SK-N-SH (cell line): ENCODE measurements around the gene MGAT5B. TPM values are rescaled to one million over a fixed set of nuclear protein-coding genes. Genes with fewer than 3 reads are reported as not detected.
"Not testable (repeated sequence)": the region's sequence is repeated elsewhere in the genome, so short reads cannot be mapped to it uniquely, and the experiment has no call there.

Source experiments
- CTCF ChIA-PET: fragments of 300-600, 350-600 bp; formaldehyde crosslinking; extraction: SDS; loops from one replicate; lab custom pipeline; 2021; lab: Yijun Ruan, JAX
- POLR2A ChIA-PET: fragments of 350-600 bp; sonication (Branson Sonifier 250); formaldehyde crosslinking; extraction: SDS; loops from one replicate; lab custom pipeline; 2020; ENCODE audit warnings: antibody characterized with exemption, inconsistent platforms; lab: Yijun Ruan, JAX
- DNase-seq: peaks from one replicate; pipeline ENCODE4 v3.0.0; 2012
- H2AFZ ChIP-seq: fragments of 200-600 bp; sonication (generic); 2 replicates; pipeline ENCODE4 v1.8.1; 2016; ENCODE audit warnings: antibody characterized with exemption, mild to moderate bottlenecking, low read depth
- H3F3A ChIP-seq: fragments of 200-600 bp; sonication (generic); replicated peaks from 2 replicates; pipeline ENCODE3; 2016; ENCODE audit warnings: antibody characterized with exemption, mild to moderate bottlenecking; ENCODE audit not compliant: insufficient read depth
- H3K27ac ChIP-seq, 2 experiments: fragments of 200-500 bp in 1 of 2; fragments of 200-600 bp in 1 of 2; sonication (Bioruptor generic) in 1 of 2; sonication (generic), shearing (Covaris generic) in 1 of 2; 2 replicates each; pipeline versions ENCODE4 v1.5.1 to v1.6.1; 2014 to 2016; ENCODE audit warnings: low read depth in 2 of 2, inconsistent platforms in 1 of 2, low read length in 1 of 2, mild to moderate bottlenecking in 1 of 2, mixed read lengths in 1 of 2
- H3K27me3 ChIP-seq: fragments of 200-600 bp; sonication (generic), shearing (Covaris generic); 2 replicates; pipeline ENCODE4 v1.6.1; 2016; ENCODE audit warnings: mixed run types; ENCODE audit not compliant: insufficient read depth
- H3K36me3 ChIP-seq, 2 experiments: fragments of 200-500 bp in 1 of 2; fragments of 200-600 bp in 1 of 2; sonication (Bioruptor generic) in 1 of 2; sonication (generic) in 1 of 2; replicated peaks in 1 of 2; 2 replicates each; pipeline versions ENCODE3 to v1.5.1; 2014 to 2016; ENCODE audit warnings: low read length in 1 of 2, mild to moderate bottlenecking in 1 of 2; ENCODE audit not compliant: insufficient read depth in 2 of 2, control insufficient read depth in 1 of 2
- H3K4me1 ChIP-seq, 2 experiments: fragments of 200-500 bp in 1 of 2; fragments of 200-600 bp in 1 of 2; sonication (Bioruptor generic) in 1 of 2; sonication (generic), shearing (Covaris generic) in 1 of 2; 2 replicates each; pipeline versions ENCODE4 v1.5.1 to v1.6.1; 2014 to 2016; ENCODE audit warnings: low read depth in 1 of 2, low read length in 1 of 2, mixed run types in 1 of 2; ENCODE audit not compliant: insufficient read depth in 2 of 2, control insufficient read depth in 1 of 2
- H3K4me2 ChIP-seq: fragments of 200-600 bp; sonication (generic), shearing (Covaris generic); 2 replicates; pipeline ENCODE4 v1.6.1; 2017; ENCODE audit warnings: mixed run types
- H3K4me3 ChIP-seq, 2 experiments: fragments of 200-500 bp in 1 of 2; fragments of 200-600 bp in 1 of 2; sonication (Bioruptor generic) in 1 of 2; sonication (generic), shearing (Covaris generic) in 1 of 2; 2 replicates each; pipeline versions ENCODE4 v1.5.1 to v1.8.1; 2014 to 2016; ENCODE audit warnings: low read depth in 2 of 2, inconsistent platforms in 1 of 2, low read length in 1 of 2, mild to moderate bottlenecking in 1 of 2, mixed read lengths in 1 of 2, moderate library complexity in 1 of 2
- H3K79me2 ChIP-seq: fragments of 200-600 bp; sonication (generic); 2 replicates; pipeline ENCODE4 v1.8.1; 2017; ENCODE audit warnings: mild to moderate bottlenecking; ENCODE audit not compliant: insufficient read depth
- H3K9ac ChIP-seq: fragments of 200-600 bp; sonication (generic); 2 replicates; pipeline ENCODE4 v1.6.1; 2017; ENCODE audit warnings: mixed run types
- H3K9me2 ChIP-seq: fragments of 200-600 bp; sonication (generic); 2 replicates; pipeline ENCODE4 v1.6.1; 2017; ENCODE audit warnings: mixed run types
- H3K9me3 ChIP-seq: fragments of 200-600 bp; sonication (generic); 2 replicates; pipeline ENCODE4 v1.6.1; 2017; ENCODE audit warnings: mixed run types, mild to moderate bottlenecking, moderate library complexity
- H4K20me1 ChIP-seq: fragments of 200-600 bp; sonication (generic); 2 replicates; pipeline ENCODE4 v1.6.1; 2017; ENCODE audit warnings: mild to moderate bottlenecking, mixed run types; ENCODE audit not compliant: insufficient read depth
- ELF1 ChIP-seq: IDR thresholded peaks from 2 replicates; pipeline ENCODE4 v1.4.0; 2012
- EP300 ChIP-seq, 2 experiments: IDR thresholded peaks; 2 replicates each; pipeline versions ENCODE4 v1.4.0 to v1.6.1; 2012; ENCODE audit warnings: borderline replicate concordance in 1 of 2, low read depth in 1 of 2, low read length in 1 of 2
- EZH2phosphoT487 ChIP-seq: fragments of 200-600 bp; sonication (generic); IDR thresholded peaks from 2 replicates; pipeline ENCODE4 v1.6.1; 2017; ENCODE audit warnings: low read depth, mixed run types, mild to moderate bottlenecking, antibody characterized with exemption, moderate library complexity, borderline replicate concordance
- SMC3 ChIP-seq: IDR thresholded peaks from 2 replicates; pipeline ENCODE4 v1.6.1; 2012; ENCODE audit warnings: low read depth, low read length, improper control_type of control experiment
- TCF12 ChIP-seq: IDR thresholded peaks from 2 replicates; pipeline ENCODE4 v1.4.0; 2012
- TEAD4 ChIP-seq: IDR thresholded peaks from 2 replicates; pipeline ENCODE4 v1.4.0; 2012; ENCODE audit warnings: mild to moderate bottlenecking, borderline replicate concordance; ENCODE audit not compliant: insufficient read depth
- YY1 ChIP-seq: IDR thresholded peaks from 2 replicates; pipeline ENCODE4 v1.4.0; 2012; ENCODE audit warnings: low read depth, mild to moderate bottlenecking
- WGBS: methylation state at CpG from one replicate; pipeline ENCODE4 v1.1.6; 2017; ENCODE audit warnings: low lambda C conversion rate; 5-methylcytosine and 5-hydroxymethylcytosine counted together
- polyA plus RNA-seq, 3 experiments: library from polyadenylated mRNA; depleted of rRNA; stranded (reverse); fragments of >200 nt; gene quantifications; 2 replicates each; pipeline ENCODE4 v1.2.3, GENCODE V29; 2012
- TF ChIP-seq, protein P1 (sequence below): fragments of 150-350 bp; IDR thresholded peaks from 2 replicates; pipeline ENCODE4 v1.6.1; 2017; ENCODE audit warnings: antibody characterized with exemption, low read length, low read depth, borderline replicate concordance
- TF ChIP-seq, protein P2 (sequence below): fragments of 200-600 bp; sonication (generic); IDR thresholded peaks from 2 replicates; pipeline ENCODE4 v1.6.1; 2017; ENCODE audit warnings: antibody characterized with exemption, mild to moderate bottlenecking, moderate library complexity
- TF ChIP-seq, protein P3 (sequence below): fragments of 150-350 bp; IDR thresholded peaks from 2 replicates; pipeline ENCODE4 v1.6.1; 2016; ENCODE audit warnings: mild to moderate bottlenecking, low read depth, low read length

MGAT5B gene
- polyA plus RNA-seq, 1 of the 3 experiments (the other 2 are of a cell fraction) = 13.8 TPM

DNA sequence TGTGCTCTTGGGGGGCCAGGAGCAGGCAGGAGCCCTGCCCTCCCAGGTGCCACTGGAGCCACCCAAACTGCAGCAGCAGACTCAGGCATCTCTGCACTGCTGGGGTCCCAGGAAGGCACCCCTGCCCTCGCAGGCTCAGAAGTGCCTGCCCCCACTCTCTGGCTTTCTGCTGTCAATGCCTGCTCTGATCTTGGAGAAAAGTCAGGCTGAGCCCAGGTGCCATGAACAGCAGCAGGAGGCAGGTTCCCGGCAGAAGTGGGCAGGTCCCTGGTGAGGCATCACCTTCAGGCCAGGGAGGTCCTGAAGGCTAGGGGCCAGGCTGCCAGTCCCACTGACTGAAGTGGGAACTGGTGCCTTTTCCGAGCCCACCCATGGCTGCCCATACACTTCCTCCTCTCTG is 106.5 kb downstream of the MGAT5B start (continued):
- TF ChIP-seq, protein P1, sequence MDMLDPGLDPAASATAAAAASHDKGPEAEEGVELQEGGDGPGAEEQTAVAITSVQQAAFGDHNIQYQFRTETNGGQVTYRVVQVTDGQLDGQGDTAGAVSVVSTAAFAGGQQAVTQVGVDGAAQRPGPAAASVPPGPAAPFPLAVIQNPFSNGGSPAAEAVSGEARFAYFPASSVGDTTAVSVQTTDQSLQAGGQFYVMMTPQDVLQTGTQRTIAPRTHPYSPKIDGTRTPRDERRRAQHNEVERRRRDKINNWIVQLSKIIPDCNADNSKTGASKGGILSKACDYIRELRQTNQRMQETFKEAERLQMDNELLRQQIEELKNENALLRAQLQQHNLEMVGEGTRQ = no peak
- TF ChIP-seq, protein P2, sequence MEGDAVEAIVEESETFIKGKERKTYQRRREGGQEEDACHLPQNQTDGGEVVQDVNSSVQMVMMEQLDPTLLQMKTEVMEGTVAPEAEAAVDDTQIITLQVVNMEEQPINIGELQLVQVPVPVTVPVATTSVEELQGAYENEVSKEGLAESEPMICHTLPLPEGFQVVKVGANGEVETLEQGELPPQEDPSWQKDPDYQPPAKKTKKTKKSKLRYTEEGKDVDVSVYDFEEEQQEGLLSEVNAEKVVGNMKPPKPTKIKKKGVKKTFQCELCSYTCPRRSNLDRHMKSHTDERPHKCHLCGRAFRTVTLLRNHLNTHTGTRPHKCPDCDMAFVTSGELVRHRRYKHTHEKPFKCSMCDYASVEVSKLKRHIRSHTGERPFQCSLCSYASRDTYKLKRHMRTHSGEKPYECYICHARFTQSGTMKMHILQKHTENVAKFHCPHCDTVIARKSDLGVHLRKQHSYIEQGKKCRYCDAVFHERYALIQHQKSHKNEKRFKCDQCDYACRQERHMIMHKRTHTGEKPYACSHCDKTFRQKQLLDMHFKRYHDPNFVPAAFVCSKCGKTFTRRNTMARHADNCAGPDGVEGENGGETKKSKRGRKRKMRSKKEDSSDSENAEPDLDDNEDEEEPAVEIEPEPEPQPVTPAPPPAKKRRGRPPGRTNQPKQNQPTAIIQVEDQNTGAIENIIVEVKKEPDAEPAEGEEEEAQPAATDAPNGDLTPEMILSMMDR = no peak
- no peak for TF ChIP-seq SMC3

DNA sequence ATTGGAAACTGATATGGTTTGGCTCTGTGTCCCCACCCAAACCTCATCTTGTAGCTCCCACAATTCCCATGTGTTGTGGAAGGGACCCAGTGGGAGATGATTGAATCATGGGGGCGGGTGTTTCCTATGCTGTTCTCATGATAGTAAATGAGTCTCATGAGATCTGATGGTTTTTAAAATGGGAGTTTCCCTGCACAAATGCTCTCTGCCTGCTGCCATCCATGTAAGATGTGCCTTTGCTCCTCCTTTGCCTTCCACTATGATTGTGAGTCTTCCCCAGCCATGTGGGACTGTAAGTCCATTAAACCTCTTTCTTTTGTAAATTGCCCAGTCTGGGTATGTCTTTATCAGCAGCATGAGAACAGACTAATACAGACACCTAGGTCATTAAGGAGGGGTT is 109.8 kb downstream of the MGAT5B start:
- H3K36me3 ChIP-seq, DNase-seq, H3K9ac ChIP-seq, H3K4me3 ChIP-seq, H3F3A ChIP-seq, H3K79me2 ChIP-seq, H3K27ac ChIP-seq, H3K9me2 ChIP-seq, H2AFZ ChIP-seq, POLR2A ChIA-PET, H3K4me1 ChIP-seq, H4K20me1 ChIP-seq, H3K4me2 ChIP-seq, H3K9me3 ChIP-seq: not testable (repeated sequence)
- WGBS = 23% methylated on average over 1 of the region's 1 CpG
- CTCF ChIA-PET = interaction anchor here (1.2 kb wide), 1 partner anchor 9 kb away, joined by 3 read pairs; no protein-coding TSS in a partner anchor
- H3K27me3 ChIP-seq = peaks cover 33% of the 10 kb centered on the region

DNA sequence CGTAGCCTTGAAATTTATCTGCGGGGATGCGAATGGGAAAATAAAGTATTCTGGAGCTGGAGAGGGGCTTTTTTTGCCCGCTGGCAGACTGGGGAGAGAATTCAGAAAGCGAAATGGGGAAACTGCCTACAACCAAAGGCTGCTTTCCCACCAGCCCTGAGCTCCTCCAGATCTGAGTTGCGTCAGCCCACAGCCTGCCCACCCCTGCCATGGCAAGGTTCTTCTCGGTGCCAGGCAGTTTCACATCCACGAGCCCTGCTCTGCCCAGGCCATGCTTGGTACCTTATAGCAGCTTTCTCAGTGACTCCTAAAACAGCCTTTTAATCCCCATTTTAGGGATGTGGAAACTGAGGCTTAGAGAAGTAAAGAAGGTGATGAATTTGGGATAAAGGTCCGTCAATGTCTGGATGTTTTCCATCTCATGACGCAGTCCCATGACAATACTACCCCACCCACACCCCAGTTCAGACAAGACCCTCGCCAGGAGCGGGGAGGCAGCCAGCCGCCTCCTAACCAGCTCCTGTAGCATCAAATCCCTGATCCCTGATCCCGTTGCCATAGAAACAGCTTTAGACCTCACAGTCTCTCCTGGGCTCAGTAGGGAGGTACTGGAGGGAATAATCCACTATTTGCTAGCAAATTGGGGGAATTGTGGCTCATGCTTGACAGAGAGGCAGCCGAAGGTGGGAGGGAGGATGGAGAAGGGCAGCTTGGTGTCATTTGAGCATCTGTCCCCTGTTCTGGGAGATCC is 113.5 kb downstream of the MGAT5B start:
- H3K9ac ChIP-seq = no peak overlapping the region
- peaks cover 31% of the 10 kb centered on the region for H3K27me3 ChIP-seq
- H3K36me3 ChIP-seq = no peaks in the 10 kb centered on the region
- H4K20me1 ChIP-seq = no peaks in the 10 kb centered on the region
- H3K9me2 ChIP-seq = no peaks in the 10 kb centered on the region
- TF ChIP-seq YY1 (no peak), TCF12 (no peak), EZH2phosphoT487 (no peak), TEAD4 (no peak), EP300 (IDR thresholded peaks at IDR 0.05; ENCODE audit: borderline replicate concordance in 1 of 2, low read depth in 1 of 2, low read length in 1 of 2) (no peak), ELF1 (no peak)
- TF ChIP-seq, protein P3, sequence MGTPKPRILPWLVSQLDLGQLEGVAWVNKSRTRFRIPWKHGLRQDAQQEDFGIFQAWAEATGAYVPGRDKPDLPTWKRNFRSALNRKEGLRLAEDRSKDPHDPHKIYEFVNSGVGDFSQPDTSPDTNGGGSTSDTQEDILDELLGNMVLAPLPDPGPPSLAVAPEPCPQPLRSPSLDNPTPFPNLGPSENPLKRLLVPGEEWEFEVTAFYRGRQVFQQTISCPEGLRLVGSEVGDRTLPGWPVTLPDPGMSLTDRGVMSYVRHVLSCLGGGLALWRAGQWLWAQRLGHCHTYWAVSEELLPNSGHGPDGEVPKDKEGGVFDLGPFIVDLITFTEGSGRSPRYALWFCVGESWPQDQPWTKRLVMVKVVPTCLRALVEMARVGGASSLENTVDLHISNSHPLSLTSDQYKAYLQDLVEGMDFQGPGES = no peak
- TF ChIP-seq, protein P2 = no peak
- peaks cover 0 to 5% of the 10 kb centered on the region in 2 experiments; a peak in 1 of 4 replicates for H3K4me1 ChIP-seq
- no peak overlapping the region for H3K4me3 ChIP-seq
- DNase-seq = no peak
- H3F3A ChIP-seq = no peaks in the 10 kb centered on the region
- H2AFZ ChIP-seq = no peak overlapping the region
- H3K4me2 ChIP-seq = no peak overlapping the region
- no peaks in the 10 kb centered on the region for H3K9me3 ChIP-seq
- POLR2A ChIA-PET = interaction anchor here (2.1 kb wide), 1 partner anchor 12 kb away, joined by 6 read pairs; no protein-coding TSS in a partner anchor
- CTCF ChIA-PET = interaction anchor here (0.6 to 3.2 kb wide), 5 partner anchors 10 to 170 kb away, joined by 3 to 13 read pairs (median 6); partner anchors contain the start of gene MGAT5B
- 64% methylated on average over 15 of the region's 15 CpGs for WGBS
- no peaks in the 10 kb centered on the region for H3K79me2 ChIP-seq
- H3K27ac ChIP-seq = no peak overlapping the region
